ENCODE measurements around the gene CD84. TPM values are rescaled to one million over a fixed set of nuclear protein-coding genes. Genes with fewer than 3 reads are reported as not detected.

Gene CD84
- total RNA-seq, 1 donor from 2014 or later, result not detected

- peaks cover 27% of the 10 kb centered on the region for H3K9me3 Mint-ChIP-seq (ENCODE audit: low read depth)
- DNase-seq (ENCODE audit: low spot score), result no peak
- H3K27ac Mint-ChIP-seq (ENCODE audit: unreplicated experiment), result no peak overlapping the region
- no peak overlapping the region for H3K4me3 Mint-ChIP-seq (ENCODE audit: unreplicated experiment)
- H3K36me3 Mint-ChIP-seq (ENCODE audit: low read depth), result peaks cover 2% of the 10 kb centered on the region
- peaks cover 29% of the 10 kb centered on the region for H3K27me3 Mint-ChIP-seq (ENCODE audit: low read depth)
- no peaks in the 10 kb centered on the region for H3K4me1 Mint-ChIP-seq (ENCODE audit: low read depth)
- TF ChIP-seq, protein P1, sequence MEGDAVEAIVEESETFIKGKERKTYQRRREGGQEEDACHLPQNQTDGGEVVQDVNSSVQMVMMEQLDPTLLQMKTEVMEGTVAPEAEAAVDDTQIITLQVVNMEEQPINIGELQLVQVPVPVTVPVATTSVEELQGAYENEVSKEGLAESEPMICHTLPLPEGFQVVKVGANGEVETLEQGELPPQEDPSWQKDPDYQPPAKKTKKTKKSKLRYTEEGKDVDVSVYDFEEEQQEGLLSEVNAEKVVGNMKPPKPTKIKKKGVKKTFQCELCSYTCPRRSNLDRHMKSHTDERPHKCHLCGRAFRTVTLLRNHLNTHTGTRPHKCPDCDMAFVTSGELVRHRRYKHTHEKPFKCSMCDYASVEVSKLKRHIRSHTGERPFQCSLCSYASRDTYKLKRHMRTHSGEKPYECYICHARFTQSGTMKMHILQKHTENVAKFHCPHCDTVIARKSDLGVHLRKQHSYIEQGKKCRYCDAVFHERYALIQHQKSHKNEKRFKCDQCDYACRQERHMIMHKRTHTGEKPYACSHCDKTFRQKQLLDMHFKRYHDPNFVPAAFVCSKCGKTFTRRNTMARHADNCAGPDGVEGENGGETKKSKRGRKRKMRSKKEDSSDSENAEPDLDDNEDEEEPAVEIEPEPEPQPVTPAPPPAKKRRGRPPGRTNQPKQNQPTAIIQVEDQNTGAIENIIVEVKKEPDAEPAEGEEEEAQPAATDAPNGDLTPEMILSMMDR (IDR thresholded peaks at IDR 0.05), result no peak
These were observed 26.6 kb upstream of the CD84 start for GRCh38 chr1:160605792-160606479.

DNA sequence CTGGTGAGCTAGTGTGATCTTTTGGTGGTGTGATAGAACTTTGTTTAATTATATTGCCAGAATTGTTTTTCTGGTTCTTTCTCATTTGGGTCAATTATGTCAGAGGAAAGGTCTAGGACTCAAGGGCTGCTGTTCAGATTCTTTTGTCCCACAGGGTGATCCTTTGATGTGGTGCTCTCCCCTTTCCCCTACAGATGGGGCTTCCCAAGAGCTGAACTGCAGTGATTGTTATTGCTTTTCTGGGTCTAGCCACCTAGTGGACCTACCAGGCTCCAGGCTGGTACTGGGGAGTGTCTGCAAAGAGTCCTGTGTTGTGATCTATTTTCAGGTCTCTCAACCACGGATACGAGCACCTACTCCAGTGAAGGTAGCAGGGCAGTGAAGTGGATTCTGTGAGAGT, 25.9 kb upstream of the CD84 start:
- no peak overlapping the region for H3K27ac Mint-ChIP-seq (ENCODE audit: unreplicated experiment)
- H3K4me1 Mint-ChIP-seq (ENCODE audit: low read depth), result no peaks in the 10 kb centered on the region
- TF ChIP-seq, protein P1 (IDR thresholded peaks at IDR 0.05), result no peak
- H3K4me3 Mint-ChIP-seq (ENCODE audit: unreplicated experiment), result no peak overlapping the region
- H3K27me3 Mint-ChIP-seq (ENCODE audit: low read depth), result peaks cover 23% of the 10 kb centered on the region
- peaks cover 2% of the 10 kb centered on the region for H3K36me3 Mint-ChIP-seq (ENCODE audit: low read depth)
- H3K9me3 Mint-ChIP-seq (ENCODE audit: low read depth), result peaks cover 31% of the 10 kb centered on the region
- DNase-seq (ENCODE audit: low spot score), result no peak

GRCh38 chr1:160597705-160598104, 18.4 kb upstream of the CD84 start:
- Mint-ChIP-seq H3K36me3 (ENCODE audit: low read depth) (peaks cover 7% of the 10 kb centered on the region), H3K9me3 (ENCODE audit: low read depth) (peaks cover 38% of the 10 kb centered on the region), H3K27ac (ENCODE audit: unreplicated experiment) (no peak overlapping the region), H3K4me1 (ENCODE audit: low read depth) (no peaks in the 10 kb centered on the region), H3K27me3 (ENCODE audit: low read depth) (peaks cover 11% of the 10 kb centered on the region), H3K4me3 (ENCODE audit: unreplicated experiment) (no peak overlapping the region)
- TF ChIP-seq, protein P1 (IDR thresholded peaks at IDR 0.05), result no peak
- DNase-seq (ENCODE audit: low spot score), result no peak

- TF ChIP-seq, protein P1 (IDR thresholded peaks at IDR 0.05), result no peak
- no peak overlapping the region for H3K27ac Mint-ChIP-seq (ENCODE audit: unreplicated experiment)
- H3K27me3 Mint-ChIP-seq (ENCODE audit: low read depth), result peaks cover 11% of the 10 kb centered on the region
- H3K36me3 Mint-ChIP-seq (ENCODE audit: low read depth), result peaks cover 7% of the 10 kb centered on the region
- H3K9me3 Mint-ChIP-seq (ENCODE audit: low read depth), result peaks cover 34% of the 10 kb centered on the region
- no peak for DNase-seq (ENCODE audit: low spot score)
- H3K4me1 Mint-ChIP-seq (ENCODE audit: low read depth), result no peaks in the 10 kb centered on the region
- no peak overlapping the region for H3K4me3 Mint-ChIP-seq (ENCODE audit: unreplicated experiment)
These were observed 17.8 kb upstream of the CD84 start for GRCh38 chr1:160597051-160597450.

- Mint-ChIP-seq H3K27ac (ENCODE audit: unreplicated experiment) (no peak overlapping the region), H3K36me3 (ENCODE audit: low read depth) (peaks cover 7% of the 10 kb centered on the region), H3K9me3 (ENCODE audit: low read depth) (peaks cover 13% of the 10 kb centered on the region), H3K4me3 (ENCODE audit: unreplicated experiment) (no peak overlapping the region), H3K4me1 (ENCODE audit: low read depth) (no peaks in the 10 kb centered on the region), H3K27me3 (ENCODE audit: low read depth) (peaks cover 15% of the 10 kb centered on the region)
- no peak for DNase-seq (ENCODE audit: low spot score)
- TF ChIP-seq, protein P1 (IDR thresholded peaks at IDR 0.05), result no peak
These were observed 11.2 kb upstream of the CD84 start for GRCh38 chr1:160590488-160590887.
